Stimulated activated naive B cell treated with anti-CD40 and anti-IgM and Interleukin-4, amounts not matched to agents 10 μg/mL and 1 μg/mL and 100 μg/mL, for 72 hours (primary cell): ENCODE data around the gene PI16.

Experiments
- ATAC-seq, 2 donors: fragments of 150-1000 bp; cut with Tn5 transposase; replicated peaks; 2 replicates each; pipeline ENCODE4 v1.10.0; 2021; ENCODE audit warnings: moderate library complexity in 1 of 2
- DNase-seq: peaks from one replicate; pipeline ENCODE4 v3.0.0; 2021
- H3K27ac Mint-ChIP-seq: one replicate; pipeline ENCODE4 v1.8.0; 2022; ENCODE audit warnings: mild to moderate bottlenecking, mixed read lengths
- H3K27me3 Mint-ChIP-seq, 2 donors: one replicate each; pipeline ENCODE4 v1.8.0; 2022; ENCODE audit warnings: mixed read lengths in 2 of 2
- H3K36me3 Mint-ChIP-seq, 2 donors: one replicate each; pipeline ENCODE4 v1.8.0; 2022; ENCODE audit warnings: mixed read lengths in 2 of 2, mild to moderate bottlenecking in 1 of 2
- H3K4me1 Mint-ChIP-seq, 2 donors: one replicate each; pipeline ENCODE4 v1.8.0; 2022; ENCODE audit warnings: mixed read lengths in 2 of 2, mild to moderate bottlenecking in 1 of 2
- H3K4me3 Mint-ChIP-seq, 2 donors: one replicate each; pipeline ENCODE4 v1.8.0; 2022; ENCODE audit warnings: mild to moderate bottlenecking in 2 of 2, mixed read lengths in 2 of 2, moderate library complexity in 1 of 2
- H3K9me3 Mint-ChIP-seq, 2 donors: one replicate each; pipeline ENCODE4 v1.8.0; 2022; ENCODE audit warnings: mixed read lengths in 2 of 2, mild to moderate bottlenecking in 1 of 2

The PI16 gene

GRCh38 chr6:36969240-36969691 lies 14.7 kb downstream of the PI16 start:
- DNase-seq (no peak), ATAC-seq (no peak)
- H3K9me3 Mint-ChIP-seq: no peaks in the 10 kb centered on the region
- no peak overlapping the region for H3K27ac Mint-ChIP-seq
- no peak overlapping the region for H3K4me3 Mint-ChIP-seq
- H3K36me3 Mint-ChIP-seq: peaks cover 36 to 60% of the 10 kb centered on the region in 2 donors
- peaks cover 7 to 10% of the 10 kb centered on the region in 2 donors for H3K4me1 Mint-ChIP-seq
- H3K27me3 Mint-ChIP-seq: no peaks in the 10 kb centered on the region

- Mint-ChIP-seq H3K4me3 (no peak overlapping the region), H3K4me1 (peaks cover 0 to 2% of the 10 kb centered on the region in 2 donors), H3K27ac (no peak overlapping the region), H3K9me3 (no peaks in the 10 kb centered on the region), H3K27me3 (no peaks in the 10 kb centered on the region), H3K36me3 (peaks cover 40 to 60% of the 10 kb centered on the region in 2 donors)
- DNase-seq (no peak), ATAC-seq (no peak)
These were observed 15.7 kb downstream of the PI16 start for GRCh38 chr6:36969988-36970891.

GRCh38 chr6:36970892-36971842 lies 16.6 kb downstream of the PI16 start:
- DNase-seq (no peak), ATAC-seq (no peak)
- no peaks in the 10 kb centered on the region for H3K27me3 Mint-ChIP-seq
- peaks cover 44 to 64% of the 10 kb centered on the region in 2 donors for H3K36me3 Mint-ChIP-seq
- no peaks in the 10 kb centered on the region for H3K9me3 Mint-ChIP-seq
- H3K4me1 Mint-ChIP-seq: no peaks in the 10 kb centered on the region
- H3K27ac Mint-ChIP-seq: peak overlapping the region; percentile 14
- H3K4me3 Mint-ChIP-seq: no peak overlapping the region

- DNase-seq (no peak), ATAC-seq (no peak)
- no peaks in the 10 kb centered on the region for H3K27me3 Mint-ChIP-seq
- peaks cover 49 to 64% of the 10 kb centered on the region in 2 donors for H3K36me3 Mint-ChIP-seq
- H3K27ac Mint-ChIP-seq: peak overlapping the region; percentile 53
- no peak overlapping the region for H3K4me3 Mint-ChIP-seq
- H3K4me1 Mint-ChIP-seq: no peaks in the 10 kb centered on the region
- no peaks in the 10 kb centered on the region for H3K9me3 Mint-ChIP-seq
These were observed 17.6 kb downstream of the PI16 start for GRCh38 chr6:36971921-36972673.

GRCh38 chr6:36973190-36973589 lies 18.7 kb downstream of the PI16 start:
- Mint-ChIP-seq H3K27me3 (no peaks in the 10 kb centered on the region), H3K27ac (no peak overlapping the region), H3K9me3 (no peaks in the 10 kb centered on the region), H3K36me3 (peaks cover 55 to 66% of the 10 kb centered on the region in 2 donors), H3K4me3 (no peak overlapping the region), H3K4me1 (peaks cover 0 to 4% of the 10 kb centered on the region in 2 donors)
- DNase-seq (no peak), ATAC-seq (no peak)

- no peak for ATAC-seq
- no peak for DNase-seq
- Mint-ChIP-seq H3K36me3 (peaks cover 56 to 65% of the 10 kb centered on the region in 2 donors), H3K4me1 (peaks cover 0 to 5% of the 10 kb centered on the region in 2 donors), H3K9me3 (no peaks in the 10 kb centered on the region), H3K27ac (no peak overlapping the region), H3K4me3 (no peak overlapping the region), H3K27me3 (no peaks in the 10 kb centered on the region)
These were observed 19.1 kb downstream of the PI16 start for GRCh38 chr6:36973647-36974046.

GRCh38 chr6:36975231-36976006 lies 20.9 kb downstream of the PI16 start:
- H3K9me3 Mint-ChIP-seq: no peaks in the 10 kb centered on the region
- H3K36me3 Mint-ChIP-seq: peaks cover 49 to 63% of the 10 kb centered on the region in 2 donors
- H3K4me3 Mint-ChIP-seq: no peak overlapping the region
- H3K4me1 Mint-ChIP-seq: peaks cover 12 to 15% of the 10 kb centered on the region in 2 donors
- no peak for ATAC-seq
- no peak for DNase-seq
- H3K27me3 Mint-ChIP-seq: no peaks in the 10 kb centered on the region
- H3K27ac Mint-ChIP-seq: no peak overlapping the region

GRCh38 chr6:36976007-36976264 lies 21.4 kb downstream of the PI16 start:
- ATAC-seq (no peak), DNase-seq (no peak)
- peaks cover 17 to 20% of the 10 kb centered on the region in 2 donors for H3K4me1 Mint-ChIP-seq
- no peaks in the 10 kb centered on the region for H3K9me3 Mint-ChIP-seq
- peaks cover 47 to 66% of the 10 kb centered on the region in 2 donors for H3K36me3 Mint-ChIP-seq
- H3K4me3 Mint-ChIP-seq: no peak overlapping the region
- no peaks in the 10 kb centered on the region for H3K27me3 Mint-ChIP-seq
- no peak overlapping the region for H3K27ac Mint-ChIP-seq

GRCh38 chr6:36976509-36976908 lies 22.0 kb downstream of the PI16 start:
- peaks cover 45 to 67% of the 10 kb centered on the region in 2 donors for H3K36me3 Mint-ChIP-seq
- H3K4me1 Mint-ChIP-seq: peaks cover 23 to 24% of the 10 kb centered on the region in 2 donors
- DNase-seq (no peak), ATAC-seq (no peak)
- H3K27me3 Mint-ChIP-seq: no peaks in the 10 kb centered on the region
- H3K27ac Mint-ChIP-seq: no peak overlapping the region
- H3K4me3 Mint-ChIP-seq: no peak overlapping the region
- no peaks in the 10 kb centered on the region for H3K9me3 Mint-ChIP-seq

GRCh38 chr6:36976931-36977330 lies 22.4 kb downstream of the PI16 start:
- H3K27me3 Mint-ChIP-seq: no peaks in the 10 kb centered on the region
- peaks cover 45 to 67% of the 10 kb centered on the region in 2 donors for H3K36me3 Mint-ChIP-seq
- H3K9me3 Mint-ChIP-seq: no peaks in the 10 kb centered on the region
- no peak overlapping the region for H3K4me3 Mint-ChIP-seq
- peaks cover 27 to 28% of the 10 kb centered on the region in 2 donors for H3K4me1 Mint-ChIP-seq
- ATAC-seq (no peak), DNase-seq (no peak)
- no peak overlapping the region for H3K27ac Mint-ChIP-seq

GRCh38 chr6:36977470-36977941 lies 23.0 kb downstream of the PI16 start:
- Mint-ChIP-seq H3K9me3 (no peaks in the 10 kb centered on the region), H3K27me3 (no peaks in the 10 kb centered on the region), H3K4me1 (peaks cover 31 to 33% of the 10 kb centered on the region in 2 donors), H3K4me3 (no peak overlapping the region), H3K27ac (no peak overlapping the region), H3K36me3 (peaks cover 41 to 68% of the 10 kb centered on the region in 2 donors)
- peak; percentile 51 to 54 for ATAC-seq
- DNase-seq: no peak

- Mint-ChIP-seq H3K27ac (peak overlapping the region; percentile 67), H3K4me1 (peaks cover 31 to 35% of the 10 kb centered on the region in 2 donors), H3K27me3 (no peaks in the 10 kb centered on the region), H3K9me3 (no peaks in the 10 kb centered on the region), H3K4me3 (no peak overlapping the region), H3K36me3 (peaks cover 37 to 59% of the 10 kb centered on the region in 2 donors)
- ATAC-seq (no peak), DNase-seq (no peak)
These were observed 24.1 kb downstream of the PI16 start for GRCh38 chr6:36978421-36979346.
